ENCODE results near the gene NBEAL2. TPM values are rescaled to one million over a fixed set of nuclear protein-coding genes. Genes with fewer than 3 reads are reported as not detected.

The NBEAL2 gene
- total RNA-seq, 1 donor: 92.6 TPM

- no peak for DNase-seq (ENCODE audit: low read depth in 2 of 3, low spot score in 2 of 3)
Measured at GRCh38 chr3:46997453-46998091, 18.1 kb downstream of the NBEAL2 start.

- peak; percentile 58 to 78 (median 74) for DNase-seq (ENCODE audit: low read depth in 2 of 3, low spot score in 2 of 3)
Measured at GRCh38 chr3:46998121-46998851, 18.8 kb downstream of the NBEAL2 start.

GRCh38 chr3:46998852-46999515 lies 19.5 kb downstream of the NBEAL2 start:
- no peak for DNase-seq (ENCODE audit: low read depth in 2 of 3, low spot score in 2 of 3)

GRCh38 chr3:46999516-47000197 lies 20.2 kb downstream of the NBEAL2 start:
- DNase-seq (ENCODE audit: low read depth in 2 of 3, low spot score in 2 of 3): no peak

- DNase-seq (ENCODE audit: low read depth in 2 of 3, low spot score in 2 of 3): no peak
Measured at GRCh38 chr3:47000198-47000815, 20.8 kb downstream of the NBEAL2 start.

- DNase-seq (ENCODE audit: low read depth in 2 of 3, low spot score in 2 of 3): no peak
Measured at GRCh38 chr3:47000922-47001730, 21.7 kb downstream of the NBEAL2 start.

GRCh38 chr3:47001731-47002170 lies 22.3 kb downstream of the NBEAL2 start:
- DNase-seq (ENCODE audit: low read depth in 2 of 3, low spot score in 2 of 3): no peak

- no peak for DNase-seq (ENCODE audit: low read depth in 2 of 3, low spot score in 2 of 3)
Measured at GRCh38 chr3:47002171-47003055, 22.9 kb downstream of the NBEAL2 start.

GRCh38 chr3:47003056-47003410 lies 23.6 kb downstream of the NBEAL2 start:
- DNase-seq (ENCODE audit: low read depth in 2 of 3, low spot score in 2 of 3): no peak

- DNase-seq (ENCODE audit: low read depth in 2 of 3, low spot score in 2 of 3): no peak
Measured at GRCh38 chr3:47003461-47004368, 24.2 kb downstream of the NBEAL2 start.

GRCh38 chr3:47004369-47005211 lies 25.1 kb downstream of the NBEAL2 start:
- no peak for DNase-seq (ENCODE audit: low read depth in 2 of 3, low spot score in 2 of 3)

GRCh38 chr3:47005212-47006144 lies 26.0 kb downstream of the NBEAL2 start:
- no peak for DNase-seq (ENCODE audit: low read depth in 2 of 3, low spot score in 2 of 3)

- no peak for DNase-seq (ENCODE audit: low read depth in 2 of 3, low spot score in 2 of 3)
Measured at GRCh38 chr3:47006145-47006651, 26.7 kb downstream of the NBEAL2 start.

GRCh38 chr3:47007001-47007400 lies 27.5 kb downstream of the NBEAL2 start:
- no peak for DNase-seq (ENCODE audit: low read depth in 2 of 3, low spot score in 2 of 3)

GRCh38 chr3:47007482-47008233 lies 28.2 kb downstream of the NBEAL2 start:
- DNase-seq (ENCODE audit: low read depth in 2 of 3, low spot score in 2 of 3): no peak
